Neural cell (in vitro differentiated cells): ENCODE results near the gene SPTBN2. TPM values are rescaled to one million over a fixed set of nuclear protein-coding genes. Genes with fewer than 3 reads are reported as not detected.

ENCODE experiments used
- H2AFZ ChIP-seq: fragments of 200-600, 300-800 bp; sonication (generic), shearing (Covaris generic); 2 replicates; pipeline ENCODE4 v1.6.0; 2014; ENCODE audit warnings: low read depth, mild to moderate bottlenecking, antibody characterized with exemption, low read length, moderate library complexity
- H3F3A ChIP-seq: fragments of 200-600 bp; shearing (Covaris generic); 2 replicates; pipeline ENCODE4 v1.6.1; 2016; ENCODE audit warnings: mild to moderate bottlenecking, moderate library complexity, mixed read lengths, antibody characterized with exemption, low read length; ENCODE audit not compliant: insufficient read depth, poor library complexity, severe bottlenecking
- H3K27ac ChIP-seq: fragments of 200-600, 300-800 bp; sonication (generic), shearing (Covaris generic); 2 replicates; pipeline ENCODE4 v1.5.1; 2014; ENCODE audit warnings: mild to moderate bottlenecking, low read length, moderate library complexity
- H3K27me3 ChIP-seq: fragments of 300-800, 200-600 bp; sonication (generic), shearing (Covaris generic); 2 replicates; pipeline ENCODE4 v1.6.0; 2014; ENCODE audit warnings: mild to moderate bottlenecking, low read depth, low read length, moderate library complexity; ENCODE audit not compliant: insufficient read depth
- H3K36me3 ChIP-seq: fragments of 300-800, 200-600 bp; sonication (generic), shearing (Covaris generic); 2 replicates; pipeline ENCODE4 v1.5.1; 2014; ENCODE audit warnings: mild to moderate bottlenecking, antibody characterized with exemption, low read length, moderate library complexity; ENCODE audit not compliant: insufficient read depth
- H3K4me2 ChIP-seq: fragments of 300-800, 200-600 bp; sonication (generic), shearing (Covaris generic); 2 replicates; pipeline ENCODE4 v1.6.0; 2014; ENCODE audit warnings: mild to moderate bottlenecking, low read length
- H3K4me3 ChIP-seq: fragments of 300-800, 200-600 bp; sonication (generic), shearing (Covaris generic); 2 replicates; pipeline ENCODE4 v1.5.1; 2014; ENCODE audit warnings: mild to moderate bottlenecking, low read length, moderate library complexity
- H3K79me2 ChIP-seq: fragments of 200-600 bp; shearing (Covaris generic); replicated peaks from 2 replicates; pipeline ENCODE4 v1.6.0; 2014; ENCODE audit warnings: mild to moderate bottlenecking, low read length, moderate library complexity; ENCODE audit not compliant: insufficient read depth
- H3K9ac ChIP-seq: fragments of 300-800, 200-600 bp; sonication (generic), shearing (Covaris generic); 2 replicates; pipeline ENCODE4 v1.6.1; 2016; ENCODE audit warnings: mild to moderate bottlenecking, low read length, mixed read lengths
- H3K9me2 ChIP-seq: fragments of 200-600 bp; shearing (Covaris generic); 2 replicates; pipeline ENCODE4 v1.6.1; 2016; ENCODE audit warnings: mild to moderate bottlenecking, low read length, mixed read lengths; ENCODE audit not compliant: insufficient read depth
- H3K9me3 ChIP-seq: fragments of 200-600, 300-800 bp; sonication (generic), shearing (Covaris generic); 2 replicates; pipeline ENCODE4 v1.6.1; 2016; ENCODE audit warnings: mild to moderate bottlenecking, mixed run types, low read length, moderate library complexity, mixed read lengths
- H4K20me1 ChIP-seq: fragments of 200-600 bp; shearing (Covaris generic); 2 replicates; pipeline ENCODE4 v1.6.1; 2016; ENCODE audit warnings: mild to moderate bottlenecking, mixed run types; ENCODE audit not compliant: insufficient read depth
- CTCF ChIP-seq: fragments of 450-650 bp; IDR thresholded peaks from 2 replicates; pipeline ENCODE4 v1.5.1; 2014; ENCODE audit warnings: antibody characterized with exemption, mild to moderate bottlenecking, moderate library complexity; ENCODE audit not compliant: poor library complexity, severe bottlenecking
- EP300 ChIP-seq: fragments of 450-650 bp; conservative IDR thresholded peaks from 2 replicates; pipeline ENCODE4 v1.6.1; 2014; ENCODE audit warnings: antibody characterized with exemption, mild to moderate bottlenecking, moderate library complexity; ENCODE audit not compliant: poor library complexity, severe bottlenecking
- EZH2 ChIP-seq: fragments of 200-600, 300-800 bp; shearing (Covaris generic), sonication (generic); IDR thresholded peaks from 2 replicates; pipeline ENCODE4 v1.6.1; 2014; ENCODE audit warnings: antibody characterized with exemption, low read length, borderline replicate concordance, mild to moderate bottlenecking; ENCODE audit not compliant: insufficient read depth, poor library complexity, severe bottlenecking
- MXI1 ChIP-seq: fragments of 450-650 bp; conservative IDR thresholded peaks from 2 replicates; pipeline ENCODE4 v1.6.1; 2014; ENCODE audit warnings: antibody characterized with exemption, mild to moderate bottlenecking; ENCODE audit not compliant: poor library complexity, severe bottlenecking
- POLR2AphosphoS5 ChIP-seq: IDR thresholded peaks from 2 replicates; pipeline ENCODE4 v1.6.1; 2012
- RAD21 ChIP-seq: fragments of 450-650 bp; conservative IDR thresholded peaks from 2 replicates; pipeline ENCODE4 v1.6.1; 2014; ENCODE audit warnings: antibody characterized with exemption, mild to moderate bottlenecking, moderate library complexity
- REST ChIP-seq: IDR thresholded peaks from 2 replicates; pipeline ENCODE4 v1.6.1; 2012; ENCODE audit warnings: borderline replicate concordance
- SMC3 ChIP-seq: fragments of 450-650 bp; conservative IDR thresholded peaks from 2 replicates; pipeline ENCODE4 v1.6.1; 2014; ENCODE audit warnings: antibody characterized with exemption, mild to moderate bottlenecking, moderate library complexity; ENCODE audit not compliant: poor library complexity
- TAF1 ChIP-seq: IDR thresholded peaks from 2 replicates; pipeline ENCODE4 v1.6.1; 2012; ENCODE audit warnings: low read depth
- polyA plus RNA-seq: library from polyadenylated mRNA; depleted of rRNA; stranded (reverse); fragments of >200 nt; gene quantifications from 2 replicates; pipeline ENCODE4 v1.2.3, GENCODE V29; 2014

The SPTBN2 gene
- polyA plus RNA-seq, 1 donor from 2014 or later, result 159 TPM

- peaks cover 32% of the 10 kb centered on the region for H3K79me2 ChIP-seq
- H4K20me1 ChIP-seq, result peaks cover under 1% of the 10 kb centered on the region
- no peaks in the 10 kb centered on the region for H3F3A ChIP-seq
- TF ChIP-seq REST (no peak), CTCF (no peak), RAD21 (no peak), MXI1 (no peak), EP300 (no peak), TAF1 (no peak), POLR2AphosphoS5 (no peak), EZH2 (no peak), SMC3 (no peak)
- H3K4me3 ChIP-seq, result no peak overlapping the region
- no peak overlapping the region for H3K9ac ChIP-seq
- H3K9me2 ChIP-seq, result no peaks in the 10 kb centered on the region
- no peak overlapping the region for H3K4me2 ChIP-seq
- H3K9me3 ChIP-seq, result no peaks in the 10 kb centered on the region
- no peaks in the 10 kb centered on the region for H3K27me3 ChIP-seq
- H2AFZ ChIP-seq, result no peak overlapping the region
- no peaks in the 10 kb centered on the region for H3K36me3 ChIP-seq
- H3K27ac ChIP-seq, result no peak overlapping the region
These were observed 8.0 kb downstream of the SPTBN2 start for GRCh38 chr11:66720899-66721470.

GRCh38 chr11:66720223-66720898 is 8.7 kb downstream of the SPTBN2 start:
- Histone ChIP-seq H3K79me2 (peaks cover 26% of the 10 kb centered on the region), H3K9me3 (no peaks in the 10 kb centered on the region), H3K9me2 (no peaks in the 10 kb centered on the region), H3K36me3 (no peaks in the 10 kb centered on the region), H3K4me3 (no peak overlapping the region), H3K4me2 (no peak overlapping the region), H2AFZ (no peak overlapping the region), H3K27ac (no peak overlapping the region), H3K27me3 (no peaks in the 10 kb centered on the region), H3F3A (no peaks in the 10 kb centered on the region), H4K20me1 (no peaks in the 10 kb centered on the region), H3K9ac (no peak overlapping the region)
- no peak for TF ChIP-seq POLR2AphosphoS5
- no peak for TF ChIP-seq SMC3
- TF ChIP-seq MXI1, result no peak
- TF ChIP-seq TAF1, result no peak
- no peak for TF ChIP-seq RAD21
- TF ChIP-seq EZH2, result no peak
- TF ChIP-seq EP300, result no peak
- no peak for TF ChIP-seq REST
- no peak for TF ChIP-seq CTCF
